ENCODE data around the gene FBXO34. TPM values are rescaled to one million over a fixed set of nuclear protein-coding genes. Genes with fewer than 3 reads are reported as not detected.
"Not testable (repeated sequence)": the region's sequence is repeated elsewhere in the genome, so short reads cannot be mapped to it uniquely, and the experiment has no call there.

The FBXO34 gene
- polyA plus RNA-seq, 3 donors from 2014 or later: 25.0 to 38.2 (median 38.1) TPM

- Mint-ChIP-seq H3K27me3 (ENCODE audit: low read depth in 3 of 3) (peaks cover 0 to 2% (median 2%) of the 10 kb centered on the region in 3 donors), H3K9me3 (no peaks in the 10 kb centered on the region), H3K27ac (peak overlapping the region; percentile 15 to 69 (median 30)), H3K36me3 (peaks cover 0 to 9% (median 4%) of the 10 kb centered on the region in 3 donors), H3K4me3 (peak overlapping the region in 1 of 5 donors; percentile 27), H3K4me1 (peaks cover 64 to 85% of the 10 kb centered on the region in 2 donors)
- DNase-seq: peak in 1 of 3 donors; percentile 16
These were observed 32.5 kb downstream of the FBXO34 start for GRCh38 chr14:55303691-55304145.

- Mint-ChIP-seq H3K36me3 (peaks cover 8 to 10% (median 8%) of the 10 kb centered on the region in 3 donors), H3K27ac (peak overlapping the region in 3 of 6 donors; percentile 50 to 80 (median 55)), H3K4me1 (peaks cover 50 to 75% of the 10 kb centered on the region in 2 donors), H3K4me3 (no peak overlapping the region), H3K9me3 (no peaks in the 10 kb centered on the region), H3K27me3 (ENCODE audit: low read depth in 3 of 3) (peaks cover 0 to 3% (median 2%) of the 10 kb centered on the region in 3 donors)
- no peak for DNase-seq
These were observed 35.8 kb downstream of the FBXO34 start for GRCh38 chr14:55306938-55307589.

GRCh38 chr14:55309154-55309553 is 37.9 kb downstream of the FBXO34 start:
- H3K36me3 Mint-ChIP-seq: peaks cover 16 to 21% (median 19%) of the 10 kb centered on the region in 3 donors
- H3K27me3 Mint-ChIP-seq (ENCODE audit: low read depth in 3 of 3): peaks cover 0 to 3% (median 3%) of the 10 kb centered on the region in 3 donors
- DNase-seq: no peak
- no peak overlapping the region for H3K27ac Mint-ChIP-seq
- no peak overlapping the region for H3K4me3 Mint-ChIP-seq
- H3K9me3 Mint-ChIP-seq: peaks cover 6 to 10% (median 7%) of the 10 kb centered on the region in 6 donors
- H3K4me1 Mint-ChIP-seq: peaks cover 44 to 67% of the 10 kb centered on the region in 2 donors

GRCh38 chr14:55309761-55310365 is 38.6 kb downstream of the FBXO34 start:
- Mint-ChIP-seq H3K27ac (peak overlapping the region in 2 of 6 donors; percentile 22), H3K4me3 (no peak overlapping the region), H3K9me3 (peaks cover 6 to 10% (median 7%) of the 10 kb centered on the region in 6 donors), H3K36me3 (peaks cover 16 to 21% (median 19%) of the 10 kb centered on the region in 3 donors), H3K27me3 (ENCODE audit: low read depth in 3 of 3) (peaks cover 0 to 3% (median 3%) of the 10 kb centered on the region in 3 donors), H3K4me1 (peaks cover 49 to 73% of the 10 kb centered on the region in 2 donors)
- no peak for DNase-seq

GRCh38 chr14:55312379-55313030 is 41.3 kb downstream of the FBXO34 start:
- not testable (repeated sequence) for H3K27ac Mint-ChIP-seq; DNase-seq; H3K4me3 Mint-ChIP-seq; H3K27me3 Mint-ChIP-seq (ENCODE audit: low read depth in 3 of 3)
- peaks cover 7 to 10% (median 7%) of the 10 kb centered on the region in 6 donors for H3K9me3 Mint-ChIP-seq
- peaks cover 29 to 64% of the 10 kb centered on the region in 2 donors for H3K4me1 Mint-ChIP-seq
- peaks cover 21 to 24% (median 23%) of the 10 kb centered on the region in 3 donors for H3K36me3 Mint-ChIP-seq

- H3K27ac Mint-ChIP-seq: peak overlapping the region in 5 of 6 donors; percentile 24 to 78 (median 37)
- peaks cover 7 to 10% (median 7%) of the 10 kb centered on the region in 6 donors for H3K9me3 Mint-ChIP-seq
- peaks cover 21 to 24% (median 23%) of the 10 kb centered on the region in 3 donors for H3K36me3 Mint-ChIP-seq
- no peak overlapping the region for H3K4me3 Mint-ChIP-seq
- peaks cover 26 to 55% of the 10 kb centered on the region in 2 donors for H3K4me1 Mint-ChIP-seq
- peaks cover 0 to 2% (median 1%) of the 10 kb centered on the region in 3 donors for H3K27me3 Mint-ChIP-seq (ENCODE audit: low read depth in 3 of 3)
- no peak for DNase-seq
These were observed 42.3 kb downstream of the FBXO34 start for GRCh38 chr14:55313480-55313879.

- H3K36me3 Mint-ChIP-seq: peaks cover 24 to 29% (median 25%) of the 10 kb centered on the region in 3 donors
- peaks cover 27 to 53% of the 10 kb centered on the region in 2 donors for H3K4me1 Mint-ChIP-seq
- H3K27me3 Mint-ChIP-seq (ENCODE audit: low read depth in 3 of 3): peaks cover 0 to 2% (median 1%) of the 10 kb centered on the region in 3 donors
- peaks cover 7 to 10% (median 7%) of the 10 kb centered on the region in 6 donors for H3K9me3 Mint-ChIP-seq
- H3K27ac Mint-ChIP-seq: peak overlapping the region in 4 of 6 donors; percentile 20 to 71 (median 66)
- no peak overlapping the region for H3K4me3 Mint-ChIP-seq
- DNase-seq: no peak
These were observed 43.2 kb downstream of the FBXO34 start for GRCh38 chr14:55314449-55314848.

- Mint-ChIP-seq H3K4me1 (peaks cover 19 to 33% of the 10 kb centered on the region in 2 donors), H3K27ac (peak overlapping the region in 2 of 6 donors; percentile 49 to 65), H3K4me3 (no peak overlapping the region), H3K36me3 (peaks cover 15 to 25% (median 16%) of the 10 kb centered on the region in 3 donors), H3K27me3 (ENCODE audit: low read depth in 3 of 3) (peaks cover 0 to 2% (median 0%) of the 10 kb centered on the region in 3 donors), H3K9me3 (peaks cover 7 to 10% (median 7%) of the 10 kb centered on the region in 6 donors)
- DNase-seq: no peak
These were observed 45.3 kb downstream of the FBXO34 start for GRCh38 chr14:55316564-55316963.

GRCh38 chr14:55317542-55318306 is 46.5 kb downstream of the FBXO34 start:
- Mint-ChIP-seq H3K4me3 (no peak overlapping the region), H3K27ac (peak overlapping the region in 3 of 6 donors; percentile 14 to 42 (median 20)), H3K4me1 (peaks cover 19 to 33% of the 10 kb centered on the region in 2 donors), H3K9me3 (peaks cover 7 to 8% (median 7%) of the 10 kb centered on the region in 6 donors), H3K27me3 (ENCODE audit: low read depth in 3 of 3) (peaks cover 0 to 2% (median 0%) of the 10 kb centered on the region in 3 donors), H3K36me3 (peaks cover 15 to 21% (median 16%) of the 10 kb centered on the region in 3 donors)
- no peak for DNase-seq

- H3K4me3 Mint-ChIP-seq: no peak overlapping the region
- peaks cover 5 to 17% (median 8%) of the 10 kb centered on the region in 3 donors for H3K36me3 Mint-ChIP-seq
- H3K4me1 Mint-ChIP-seq: peaks cover 13 to 28% of the 10 kb centered on the region in 2 donors
- H3K27me3 Mint-ChIP-seq (ENCODE audit: low read depth in 3 of 3): peaks cover 0 to 4% (median under 1%) of the 10 kb centered on the region in 3 donors
- DNase-seq: no peak
- peaks cover 0 to 1% (median 0%) of the 10 kb centered on the region in 6 donors for H3K9me3 Mint-ChIP-seq
- H3K27ac Mint-ChIP-seq: no peak overlapping the region
These were observed 47.5 kb downstream of the FBXO34 start for GRCh38 chr14:55318694-55319093.

- Mint-ChIP-seq H3K4me1 (peaks cover 26 to 47% of the 10 kb centered on the region in 2 donors), H3K36me3 (peaks cover 0 to 12% (median 6%) of the 10 kb centered on the region in 3 donors), H3K4me3 (no peak overlapping the region), H3K27me3 (ENCODE audit: low read depth in 3 of 3) (peaks cover 0 to 4% (median 4%) of the 10 kb centered on the region in 3 donors), H3K27ac (peak overlapping the region in 3 of 6 donors; percentile 19 to 57 (median 42)), H3K9me3 (no peaks in the 10 kb centered on the region)
- no peak for DNase-seq
These were observed 52.7 kb downstream of the FBXO34 start for GRCh38 chr14:55323910-55324309.

- Mint-ChIP-seq H3K36me3 (peaks cover 0 to 8% (median 5%) of the 10 kb centered on the region in 3 donors), H3K9me3 (no peaks in the 10 kb centered on the region), H3K27ac (no peak overlapping the region), H3K27me3 (ENCODE audit: low read depth in 3 of 3) (peaks cover 0 to 4% (median 4%) of the 10 kb centered on the region in 3 donors), H3K4me3 (peak overlapping the region in 1 of 5 donors; percentile 10), H3K4me1 (peaks cover 27 to 53% of the 10 kb centered on the region in 2 donors)
- DNase-seq: no peak
These were observed 53.6 kb downstream of the FBXO34 start for GRCh38 chr14:55324812-55325211.
